H1 (cell line): Measurements from ENCODE around the gene PIBF1. TPM values are rescaled to one million over a fixed set of nuclear protein-coding genes. Genes with fewer than 3 reads are reported as not detected.

Experiments used
- HDAC2 ChIP-seq, 2 experiments: fragments of 300-600 bp in 1 of 2; sonication (generic) in 1 of 2; IDR thresholded peaks; 2 replicates each; pipeline ENCODE4 v1.6.1; 2011 to 2012; ENCODE audit warnings: low read depth in 2 of 2, low read length in 2 of 2, mild to moderate bottlenecking in 2 of 2, moderate library complexity in 2 of 2, borderline replicate concordance in 1 of 2, inconsistent platforms in 1 of 2
- polyA plus RNA-seq, 7 experiments: library from polyadenylated mRNA; depleted of rRNA in 3 of 7; stranded (reverse) in 5 of 7; unstranded in 2 of 7; fragments of >200 nt in 5 of 7; fragments of 200-250 nt in 2 of 7; gene quantifications; 1 replicate in 5 of 7; 2 replicates in 1 of 7; 4 replicates in 1 of 7; pipeline versions ENCODE4 v1.2.1 to v1.2.3, GENCODE V29; 2011 to 2013; ENCODE audit warnings: missing spikeins in 2 of 7, mixed read lengths in 2 of 7
- total RNA-seq: library from RNA; stranded (reverse); fragmentation: NEBNext Ultra II Directional; extraction: Animal tissue kit (Norgen Biotek cat#: 25700); gene quantifications from 2 replicates; pipeline ENCODE4 v1.2.1, GENCODE V29; 2021

Gene PIBF1
- total and polyA plus RNA-seq, 2 of the 8 experiments (the other 6 are each of a cell fraction or from before 2014, with no cell fraction given): 1.1 to 13.2 TPM

DNA sequence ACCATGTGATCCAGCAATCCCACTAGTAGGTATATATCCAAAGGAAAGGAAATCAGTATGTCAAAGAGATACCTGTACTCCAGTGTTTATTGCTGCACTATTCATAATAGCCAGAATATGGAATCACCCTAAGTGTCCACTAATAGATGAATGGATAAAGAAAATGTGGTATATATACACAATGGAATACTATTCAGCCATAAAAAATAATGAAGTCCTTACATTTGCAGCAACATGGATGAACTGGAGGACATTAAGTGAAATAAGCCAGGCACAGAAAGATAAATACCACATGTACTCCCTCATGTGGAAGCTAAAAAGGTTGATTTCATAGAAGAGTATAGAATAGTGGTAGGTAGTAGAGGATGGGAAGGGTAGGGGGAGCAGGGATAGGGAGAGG lies 30.7 kb upstream of the PIBF1 start (continued):
- no peak for TF ChIP-seq HDAC2 (IDR thresholded peaks at IDR 0.05; ENCODE audit: borderline replicate concordance in 1 of 2, low read depth in 2 of 2, low read length in 2 of 2)
